Retinal pigment epithelial cell (primary cell): ENCODE data around the gene TPGS1.
A peak's percentile ranks its signal among the peaks of the same experiment; 100 is the strongest.

ENCODE experiments used
- DNase-seq: peaks from one replicate; pipeline ENCODE4 v3.0.0-alpha.2; 2010; ENCODE audit warnings: low read depth
- H3K4me3 ChIP-seq: 2 replicates; pipeline ENCODE4 v1.5.1; 2011; ENCODE audit warnings: mild to moderate bottlenecking, low read length, control low read depth, moderate library complexity
- CTCF ChIP-seq: conservative IDR thresholded peaks from 2 replicates; pipeline ENCODE4 v1.5.1; 2011; ENCODE audit warnings: low read depth, low read length, control low read depth, inconsistent platforms

The TPGS1 gene

GRCh38 chr19:533364-534058 lies 26.2 kb downstream of the TPGS1 start:
- H3K4me3 ChIP-seq = peak overlapping the region; percentile 87
- no peak for TF ChIP-seq CTCF
- DNase-seq = no peak

GRCh38 chr19:534088-534487 lies 26.8 kb downstream of the TPGS1 start:
- H3K4me3 ChIP-seq = peak overlapping the region; percentile 87
- no peak for TF ChIP-seq CTCF
- no peak for DNase-seq

GRCh38 chr19:535017-535835 lies 27.9 kb downstream of the TPGS1 start:
- DNase-seq = no peak
- TF ChIP-seq CTCF = peak; percentile 17
- H3K4me3 ChIP-seq = no peak overlapping the region

- no peak for DNase-seq
- TF ChIP-seq CTCF = no peak
- no peak overlapping the region for H3K4me3 ChIP-seq
Observed at GRCh38 chr19:536031-536880, 29.0 kb downstream of the TPGS1 start.

- TF ChIP-seq CTCF = no peak
- DNase-seq = no peak
- no peak overlapping the region for H3K4me3 ChIP-seq
Observed at GRCh38 chr19:536881-537404, 29.6 kb downstream of the TPGS1 start.

- DNase-seq = no peak
- no peak overlapping the region for H3K4me3 ChIP-seq
- no peak for TF ChIP-seq CTCF
Observed at GRCh38 chr19:538641-539428, 31.5 kb downstream of the TPGS1 start.
